ENCODE data around the gene LPO. TPM values are rescaled to one million over a fixed set of nuclear protein-coding genes. Genes with fewer than 3 reads are reported as not detected.

LPO gene
- total RNA-seq, 2 donors from 2014 or later: not detected

DNA sequence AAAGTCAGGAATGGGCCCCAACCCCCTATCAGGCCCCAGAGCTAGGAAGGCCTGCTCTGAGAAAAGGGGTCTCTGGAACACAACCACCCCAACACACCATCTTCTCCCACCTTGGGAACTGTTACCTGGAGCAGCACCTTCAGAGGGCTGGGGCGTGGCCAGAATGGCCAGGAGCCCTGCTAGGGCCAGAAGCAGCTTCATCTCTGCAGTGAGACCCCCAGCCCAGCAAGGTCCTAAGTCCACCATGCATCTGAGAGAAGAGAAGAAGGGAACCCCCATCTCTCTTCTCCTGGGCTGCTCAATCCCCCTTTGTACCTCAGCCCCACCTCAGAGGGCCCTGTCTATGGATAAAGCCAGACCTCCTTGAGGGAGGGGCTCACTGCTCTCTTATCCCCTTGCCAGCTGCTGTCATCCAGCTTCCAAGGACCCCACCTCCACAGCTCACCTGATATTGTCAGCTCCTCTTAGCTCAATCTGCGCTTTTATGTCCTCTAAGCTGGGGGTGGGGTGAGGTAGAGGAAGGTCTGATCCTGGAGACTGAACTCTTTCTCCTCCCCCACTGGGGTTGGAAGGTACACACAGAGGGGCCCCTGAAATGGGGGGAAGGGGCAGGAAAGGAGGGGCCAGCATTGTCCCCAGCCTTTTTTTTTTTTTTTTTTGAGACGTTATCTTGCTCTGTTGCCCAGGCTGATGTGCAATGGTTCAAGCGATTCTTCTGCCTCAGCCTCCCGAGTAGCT, 42.3 kb downstream of the LPO start, which contains the start of gene MPO:
TSS of gene MPO (minus strand) at position 456 of the 738 bp plus-strand sequence. CDS start at position 279, 177 bp downstream.
- Histone ChIP-seq H3K4me1 (ENCODE audit: control insufficient read depth in 1 of 2, low read depth in 2 of 2) (peaks cover 0 to 14% of the 10 kb centered on the region in 2 donors), H3K27ac (no peak within 1 kb of the TSS), H3K4me3 (no peak within 1 kb of the TSS), H3K36me3 (no peaks in the 10 kb centered on the region), H3K27me3 (replicated peaks; ENCODE audit: insufficient read depth) (no peaks in the 10 kb centered on the region), H3K9me3 (no peaks in the 10 kb centered on the region)
- DNase-seq (ENCODE audit: low spot score) (no peak), ATAC-seq (ENCODE audit: insufficient number of reproducible peaks, low FRiP score, low read depth) (no peak)
- TF ChIP-seq, protein P1, sequence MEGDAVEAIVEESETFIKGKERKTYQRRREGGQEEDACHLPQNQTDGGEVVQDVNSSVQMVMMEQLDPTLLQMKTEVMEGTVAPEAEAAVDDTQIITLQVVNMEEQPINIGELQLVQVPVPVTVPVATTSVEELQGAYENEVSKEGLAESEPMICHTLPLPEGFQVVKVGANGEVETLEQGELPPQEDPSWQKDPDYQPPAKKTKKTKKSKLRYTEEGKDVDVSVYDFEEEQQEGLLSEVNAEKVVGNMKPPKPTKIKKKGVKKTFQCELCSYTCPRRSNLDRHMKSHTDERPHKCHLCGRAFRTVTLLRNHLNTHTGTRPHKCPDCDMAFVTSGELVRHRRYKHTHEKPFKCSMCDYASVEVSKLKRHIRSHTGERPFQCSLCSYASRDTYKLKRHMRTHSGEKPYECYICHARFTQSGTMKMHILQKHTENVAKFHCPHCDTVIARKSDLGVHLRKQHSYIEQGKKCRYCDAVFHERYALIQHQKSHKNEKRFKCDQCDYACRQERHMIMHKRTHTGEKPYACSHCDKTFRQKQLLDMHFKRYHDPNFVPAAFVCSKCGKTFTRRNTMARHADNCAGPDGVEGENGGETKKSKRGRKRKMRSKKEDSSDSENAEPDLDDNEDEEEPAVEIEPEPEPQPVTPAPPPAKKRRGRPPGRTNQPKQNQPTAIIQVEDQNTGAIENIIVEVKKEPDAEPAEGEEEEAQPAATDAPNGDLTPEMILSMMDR (IDR thresholded peaks at IDR 0.05): no peak

DNA sequence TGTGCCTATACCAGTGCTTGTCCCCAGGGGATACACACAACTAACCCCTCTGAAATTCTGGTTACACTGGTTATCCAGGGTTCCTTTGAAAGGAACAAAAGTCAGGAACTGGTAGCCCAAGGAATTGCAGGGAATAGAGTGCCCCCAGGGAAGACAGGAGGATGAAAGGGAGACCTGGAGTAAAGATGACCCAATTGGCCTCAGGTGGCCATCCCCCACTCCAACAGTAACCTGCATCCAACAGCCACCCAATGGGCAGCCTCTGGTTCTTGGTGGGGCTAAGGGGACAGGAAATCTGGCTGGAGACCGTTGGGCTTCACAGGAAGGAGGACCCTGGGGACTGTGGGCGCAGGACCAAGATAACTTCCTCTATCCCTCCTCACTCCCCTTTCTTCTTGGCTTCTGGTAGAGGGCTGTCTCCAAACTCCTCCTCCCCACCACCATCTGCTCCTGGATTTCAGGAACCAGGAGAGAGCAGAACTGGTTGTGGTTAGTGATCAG, 43.2 kb downstream of the LPO start:
- Histone ChIP-seq H3K9me3 (no peaks in the 10 kb centered on the region), H3K27ac (no peak overlapping the region), H3K27me3 (replicated peaks; ENCODE audit: insufficient read depth) (no peaks in the 10 kb centered on the region), H3K4me3 (no peak overlapping the region), H3K36me3 (no peaks in the 10 kb centered on the region), H3K4me1 (ENCODE audit: control insufficient read depth in 1 of 2, low read depth in 2 of 2) (peaks cover 0 to 14% of the 10 kb centered on the region in 2 donors)
- DNase-seq (ENCODE audit: low spot score) (no peak), ATAC-seq (ENCODE audit: insufficient number of reproducible peaks, low FRiP score, low read depth) (no peak)
- TF ChIP-seq, protein P1 (IDR thresholded peaks at IDR 0.05): no peak

DNA sequence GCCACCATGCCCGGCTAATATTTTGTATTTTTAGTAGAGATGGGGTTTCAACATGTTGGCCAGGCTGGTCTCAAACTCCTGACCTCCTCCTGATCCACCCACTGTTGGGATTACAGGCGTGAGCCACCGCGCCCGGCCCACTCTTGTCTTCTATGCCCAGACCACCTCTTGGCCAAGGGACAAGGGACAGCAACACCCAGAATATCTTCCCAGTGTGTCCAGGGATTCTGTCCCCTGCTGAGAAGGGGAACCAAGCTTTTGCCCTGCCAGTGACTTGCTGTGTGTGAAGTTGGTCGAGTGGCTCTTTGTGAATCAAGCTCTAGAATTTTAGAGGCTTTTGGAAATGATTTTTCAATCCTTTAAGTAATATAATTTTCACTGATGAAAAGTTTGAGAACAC, 44.1 kb downstream of the LPO start:
- no peaks in the 10 kb centered on the region for H3K9me3 ChIP-seq
- no peaks in the 10 kb centered on the region for H3K36me3 ChIP-seq
- no peaks in the 10 kb centered on the region for H3K27me3 ChIP-seq (replicated peaks; ENCODE audit: insufficient read depth)
- TF ChIP-seq, protein P1 (IDR thresholded peaks at IDR 0.05): no peak
- no peak overlapping the region for H3K27ac ChIP-seq
- DNase-seq (ENCODE audit: low spot score) (no peak), ATAC-seq (ENCODE audit: insufficient number of reproducible peaks, low FRiP score, low read depth) (no peak)
- no peak overlapping the region for H3K4me3 ChIP-seq
- H3K4me1 ChIP-seq (ENCODE audit: control insufficient read depth in 1 of 2, low read depth in 2 of 2): peaks cover 0 to 14% of the 10 kb centered on the region in 2 donors

- H3K4me1 ChIP-seq (ENCODE audit: control insufficient read depth in 1 of 2, low read depth in 2 of 2): peaks cover 0 to 7% of the 10 kb centered on the region in 2 donors
- no peaks in the 10 kb centered on the region for H3K36me3 ChIP-seq
- no peak for DNase-seq (ENCODE audit: low spot score)
- H3K27ac ChIP-seq: no peak overlapping the region
- no peak overlapping the region for H3K4me3 ChIP-seq
- TF ChIP-seq, protein P1 (IDR thresholded peaks at IDR 0.05): no peak
- H3K9me3 ChIP-seq: no peaks in the 10 kb centered on the region
- no peak for ATAC-seq (ENCODE audit: insufficient number of reproducible peaks, low FRiP score, low read depth)
- no peaks in the 10 kb centered on the region for H3K27me3 ChIP-seq (replicated peaks; ENCODE audit: insufficient read depth)
These were observed 45.6 kb downstream of the LPO start for GRCh38 chr17:58283674-58284612.
